Hair follicle dermal papilla cell (primary cell): ENCODE data around the gene SEC22A. TPM values are rescaled to one million over a fixed set of nuclear protein-coding genes. Genes with fewer than 3 reads are reported as not detected.

Experiments
- total RNA-seq: library from RNA; depleted of rRNA; stranded (reverse); fragments of >200 nt; gene quantifications from 2 replicates; pipeline ENCODE4 v1.2.3, GENCODE V29; 2012

Gene SEC22A
- total RNA-seq, result 39.3 and 39.4 TPM in 2 replicates

GRCh38 chr3:123201557-123202427 is at the start of gene SEC22A:
SEC22A (plus strand) TSS chr3:123201943; CDS start chr3:123209218, 7,275 bp downstream.

Other genes starting within 250 kb of the SEC22A start
- gene SEMA5B, start 174.2 kb upstream of the SEC22A start, total RNA-seq, result 0.12 TPM in 1 of 2 replicates, not detected in the other
- 59.6 and 63.8 TPM in 2 replicates for gene PDIA5, start 134.9 kb upstream of the SEC22A start, total RNA-seq
- 0.97 and 1.3 TPM in 2 replicates for gene ADCY5, start 247.1 kb downstream of the SEC22A start, total RNA-seq